ENCODE results near the gene TMEM258.

The TMEM258 gene

DNA sequence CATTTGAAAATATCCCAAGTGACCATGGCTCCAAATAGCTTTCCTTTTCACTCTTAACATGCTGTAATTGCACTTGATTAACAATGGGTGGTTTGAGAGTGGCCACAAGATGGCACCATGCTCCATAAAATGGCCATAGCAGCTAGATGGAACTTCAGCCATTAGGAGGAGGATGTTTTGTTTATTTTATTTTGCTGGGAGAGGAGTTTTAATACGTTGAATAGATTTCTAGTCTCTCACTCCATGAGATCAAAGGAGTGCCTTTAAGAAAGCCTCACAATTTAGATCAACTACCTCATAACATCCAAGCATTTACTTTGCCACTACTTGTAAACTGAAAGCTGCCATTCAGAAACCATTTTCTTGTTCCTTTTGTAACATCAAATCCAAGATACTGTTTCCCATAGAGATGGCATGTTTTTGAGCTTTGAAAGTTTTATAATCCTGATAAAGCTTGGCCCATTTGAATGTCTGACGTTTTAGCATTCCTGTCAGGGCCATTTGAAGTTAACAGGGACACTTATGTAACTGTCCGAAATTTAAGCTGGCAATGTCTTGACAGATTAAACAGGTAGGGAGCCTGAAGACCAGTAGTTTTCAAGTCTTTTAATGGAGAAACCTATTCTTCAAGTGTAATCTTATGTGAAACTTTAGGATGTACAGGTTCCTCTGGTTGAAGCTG lies 5.0 kb upstream of the TMEM258 start (continued):
- no peak for TF ChIP-seq ZNF560 (tag by site-specific recombination; IDR thresholded peaks at IDR 0.05; ENCODE audit: borderline replicate concordance)
- no peak for TF ChIP-seq ZNF175 (tag by site-specific recombination; IDR thresholded peaks at IDR 0.05)
- TF ChIP-seq KLF8 (tag by site-specific recombination; IDR thresholded peaks at IDR 0.05) = no peak
- TF ChIP-seq ZNF416 (tag by site-specific recombination; IDR thresholded peaks at IDR 0.05) = no peak
- TF ChIP-seq ZIC2 (tag by site-specific recombination; IDR thresholded peaks at IDR 0.05) = no peak
- no peak for TF ChIP-seq ZNF354C (tag by site-specific recombination; IDR thresholded peaks at IDR 0.05; ENCODE audit: borderline replicate concordance, low read depth)
- TF ChIP-seq, protein P1, sequence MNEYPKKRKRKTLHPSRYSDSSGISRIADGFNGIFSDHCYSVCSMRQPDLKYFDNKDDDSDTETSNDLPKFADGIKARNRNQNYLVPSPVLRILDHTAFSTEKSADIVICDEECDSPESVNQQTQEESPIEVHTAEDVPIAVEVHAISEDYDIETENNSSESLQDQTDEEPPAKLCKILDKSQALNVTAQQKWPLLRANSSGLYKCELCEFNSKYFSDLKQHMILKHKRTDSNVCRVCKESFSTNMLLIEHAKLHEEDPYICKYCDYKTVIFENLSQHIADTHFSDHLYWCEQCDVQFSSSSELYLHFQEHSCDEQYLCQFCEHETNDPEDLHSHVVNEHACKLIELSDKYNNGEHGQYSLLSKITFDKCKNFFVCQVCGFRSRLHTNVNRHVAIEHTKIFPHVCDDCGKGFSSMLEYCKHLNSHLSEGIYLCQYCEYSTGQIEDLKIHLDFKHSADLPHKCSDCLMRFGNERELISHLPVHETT (tag by site-specific recombination; IDR thresholded peaks at IDR 0.05) = no peak
- TF ChIP-seq, protein P2, sequence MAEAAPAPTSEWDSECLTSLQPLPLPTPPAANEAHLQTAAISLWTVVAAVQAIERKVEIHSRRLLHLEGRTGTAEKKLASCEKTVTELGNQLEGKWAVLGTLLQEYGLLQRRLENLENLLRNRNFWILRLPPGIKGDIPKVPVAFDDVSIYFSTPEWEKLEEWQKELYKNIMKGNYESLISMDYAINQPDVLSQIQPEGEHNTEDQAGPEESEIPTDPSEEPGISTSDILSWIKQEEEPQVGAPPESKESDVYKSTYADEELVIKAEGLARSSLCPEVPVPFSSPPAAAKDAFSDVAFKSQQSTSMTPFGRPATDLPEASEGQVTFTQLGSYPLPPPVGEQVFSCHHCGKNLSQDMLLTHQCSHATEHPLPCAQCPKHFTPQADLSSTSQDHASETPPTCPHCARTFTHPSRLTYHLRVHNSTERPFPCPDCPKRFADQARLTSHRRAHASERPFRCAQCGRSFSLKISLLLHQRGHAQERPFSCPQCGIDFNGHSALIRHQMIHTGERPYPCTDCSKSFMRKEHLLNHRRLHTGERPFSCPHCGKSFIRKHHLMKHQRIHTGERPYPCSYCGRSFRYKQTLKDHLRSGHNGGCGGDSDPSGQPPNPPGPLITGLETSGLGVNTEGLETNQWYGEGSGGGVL (tag by site-specific recombination; IDR thresholded peaks at IDR 0.05) = no peak
- no peak for TF ChIP-seq ZNF157 (tag by site-specific recombination; IDR thresholded peaks at IDR 0.05)
- TF ChIP-seq KLF10 (tag by site-specific recombination; IDR thresholded peaks at IDR 0.05) = peak; percentile 11; the same call in 1 of the 2 replicates
- TF ChIP-seq, protein P3, sequence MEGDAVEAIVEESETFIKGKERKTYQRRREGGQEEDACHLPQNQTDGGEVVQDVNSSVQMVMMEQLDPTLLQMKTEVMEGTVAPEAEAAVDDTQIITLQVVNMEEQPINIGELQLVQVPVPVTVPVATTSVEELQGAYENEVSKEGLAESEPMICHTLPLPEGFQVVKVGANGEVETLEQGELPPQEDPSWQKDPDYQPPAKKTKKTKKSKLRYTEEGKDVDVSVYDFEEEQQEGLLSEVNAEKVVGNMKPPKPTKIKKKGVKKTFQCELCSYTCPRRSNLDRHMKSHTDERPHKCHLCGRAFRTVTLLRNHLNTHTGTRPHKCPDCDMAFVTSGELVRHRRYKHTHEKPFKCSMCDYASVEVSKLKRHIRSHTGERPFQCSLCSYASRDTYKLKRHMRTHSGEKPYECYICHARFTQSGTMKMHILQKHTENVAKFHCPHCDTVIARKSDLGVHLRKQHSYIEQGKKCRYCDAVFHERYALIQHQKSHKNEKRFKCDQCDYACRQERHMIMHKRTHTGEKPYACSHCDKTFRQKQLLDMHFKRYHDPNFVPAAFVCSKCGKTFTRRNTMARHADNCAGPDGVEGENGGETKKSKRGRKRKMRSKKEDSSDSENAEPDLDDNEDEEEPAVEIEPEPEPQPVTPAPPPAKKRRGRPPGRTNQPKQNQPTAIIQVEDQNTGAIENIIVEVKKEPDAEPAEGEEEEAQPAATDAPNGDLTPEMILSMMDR (tag by site-specific recombination; IDR thresholded peaks at IDR 0.05) = peak; percentile 72
- TF ChIP-seq ZNF654 (tag by site-specific recombination; IDR thresholded peaks at IDR 0.05; ENCODE audit: low read depth) = peak; percentile 86
- no peak for TF ChIP-seq ZNF571 (tag by site-specific recombination; IDR thresholded peaks at IDR 0.05)
- TF ChIP-seq, protein P4, sequence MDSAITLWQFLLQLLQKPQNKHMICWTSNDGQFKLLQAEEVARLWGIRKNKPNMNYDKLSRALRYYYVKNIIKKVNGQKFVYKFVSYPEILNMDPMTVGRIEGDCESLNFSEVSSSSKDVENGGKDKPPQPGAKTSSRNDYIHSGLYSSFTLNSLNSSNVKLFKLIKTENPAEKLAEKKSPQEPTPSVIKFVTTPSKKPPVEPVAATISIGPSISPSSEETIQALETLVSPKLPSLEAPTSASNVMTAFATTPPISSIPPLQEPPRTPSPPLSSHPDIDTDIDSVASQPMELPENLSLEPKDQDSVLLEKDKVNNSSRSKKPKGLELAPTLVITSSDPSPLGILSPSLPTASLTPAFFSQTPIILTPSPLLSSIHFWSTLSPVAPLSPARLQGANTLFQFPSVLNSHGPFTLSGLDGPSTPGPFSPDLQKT (IDR thresholded peaks at IDR 0.05; ENCODE audit: borderline replicate concordance, low read depth, low read length) = no peak
- TF ChIP-seq ZNF391 (tag by site-specific recombination; IDR thresholded peaks at IDR 0.05; ENCODE audit: borderline replicate concordance, low read depth) = no peak
- no peak for TF ChIP-seq ZNF121 (tag by site-specific recombination; IDR thresholded peaks at IDR 0.05)
- TF ChIP-seq, protein P5, sequence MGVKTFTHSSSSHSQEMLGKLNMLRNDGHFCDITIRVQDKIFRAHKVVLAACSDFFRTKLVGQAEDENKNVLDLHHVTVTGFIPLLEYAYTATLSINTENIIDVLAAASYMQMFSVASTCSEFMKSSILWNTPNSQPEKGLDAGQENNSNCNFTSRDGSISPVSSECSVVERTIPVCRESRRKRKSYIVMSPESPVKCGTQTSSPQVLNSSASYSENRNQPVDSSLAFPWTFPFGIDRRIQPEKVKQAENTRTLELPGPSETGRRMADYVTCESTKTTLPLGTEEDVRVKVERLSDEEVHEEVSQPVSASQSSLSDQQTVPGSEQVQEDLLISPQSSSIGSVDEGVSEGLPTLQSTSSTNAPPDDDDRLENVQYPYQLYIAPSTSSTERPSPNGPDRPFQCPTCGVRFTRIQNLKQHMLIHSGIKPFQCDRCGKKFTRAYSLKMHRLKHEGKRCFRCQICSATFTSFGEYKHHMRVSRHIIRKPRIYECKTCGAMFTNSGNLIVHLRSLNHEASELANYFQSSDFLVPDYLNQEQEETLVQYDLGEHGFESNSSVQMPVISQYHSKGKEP (tag by site-specific recombination; IDR thresholded peaks at IDR 0.05) = 0 out of 2 replicates have a peak, but pooled peaks have one; percentile 9
- no peak for TF ChIP-seq ZNF423 (tag by site-specific recombination; IDR thresholded peaks at IDR 0.05)
- TF ChIP-seq ZNF660 (tag by site-specific recombination; IDR thresholded peaks at IDR 0.05) = peak; percentile 82; the same call in 1 of the 2 replicates
- TF ChIP-seq ZNF792 (tag by site-specific recombination; IDR thresholded peaks at IDR 0.05) = no peak
- TF ChIP-seq, protein P6, sequence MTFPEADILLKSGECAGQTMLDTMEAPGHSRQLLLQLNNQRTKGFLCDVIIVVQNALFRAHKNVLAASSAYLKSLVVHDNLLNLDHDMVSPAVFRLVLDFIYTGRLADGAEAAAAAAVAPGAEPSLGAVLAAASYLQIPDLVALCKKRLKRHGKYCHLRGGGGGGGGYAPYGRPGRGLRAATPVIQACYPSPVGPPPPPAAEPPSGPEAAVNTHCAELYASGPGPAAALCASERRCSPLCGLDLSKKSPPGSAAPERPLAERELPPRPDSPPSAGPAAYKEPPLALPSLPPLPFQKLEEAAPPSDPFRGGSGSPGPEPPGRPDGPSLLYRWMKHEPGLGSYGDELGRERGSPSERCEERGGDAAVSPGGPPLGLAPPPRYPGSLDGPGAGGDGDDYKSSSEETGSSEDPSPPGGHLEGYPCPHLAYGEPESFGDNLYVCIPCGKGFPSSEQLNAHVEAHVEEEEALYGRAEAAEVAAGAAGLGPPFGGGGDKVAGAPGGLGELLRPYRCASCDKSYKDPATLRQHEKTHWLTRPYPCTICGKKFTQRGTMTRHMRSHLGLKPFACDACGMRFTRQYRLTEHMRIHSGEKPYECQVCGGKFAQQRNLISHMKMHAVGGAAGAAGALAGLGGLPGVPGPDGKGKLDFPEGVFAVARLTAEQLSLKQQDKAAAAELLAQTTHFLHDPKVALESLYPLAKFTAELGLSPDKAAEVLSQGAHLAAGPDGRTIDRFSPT (tag by site-specific recombination; IDR thresholded peaks at IDR 0.05) = no peak
- no peak for TF ChIP-seq ZNF548 (tag by site-specific recombination; IDR thresholded peaks at IDR 0.05)
- TF ChIP-seq, protein P7, sequence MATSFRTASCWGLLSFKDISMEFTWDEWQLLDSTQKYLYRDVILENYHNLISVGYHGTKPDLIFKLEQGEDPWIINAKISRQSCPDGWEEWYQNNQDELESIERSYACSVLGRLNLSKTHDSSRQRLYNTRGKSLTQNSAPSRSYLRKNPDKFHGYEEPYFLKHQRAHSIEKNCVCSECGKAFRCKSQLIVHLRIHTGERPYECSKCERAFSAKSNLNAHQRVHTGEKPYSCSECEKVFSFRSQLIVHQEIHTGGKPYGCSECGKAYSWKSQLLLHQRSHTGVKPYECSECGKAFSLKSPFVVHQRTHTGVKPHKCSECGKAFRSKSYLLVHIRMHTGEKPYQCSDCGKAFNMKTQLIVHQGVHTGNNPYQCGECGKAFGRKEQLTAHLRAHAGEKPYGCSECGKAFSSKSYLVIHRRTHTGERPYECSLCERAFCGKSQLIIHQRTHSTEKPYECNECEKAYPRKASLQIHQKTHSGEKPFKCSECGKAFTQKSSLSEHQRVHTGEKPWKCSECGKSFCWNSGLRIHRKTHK (tag by site-specific recombination; IDR thresholded peaks at IDR 0.05) = no peak
- TF ChIP-seq YY1 (tag by site-specific recombination; IDR thresholded peaks at IDR 0.05) = 0 out of 2 replicates have a peak, but pooled peaks have one; percentile 49
- no peak for TF ChIP-seq GFI1B (tag by site-specific recombination; IDR thresholded peaks at IDR 0.05)
- 0 out of 2 replicates have a peak, but pooled peaks have one; percentile 61 for TF ChIP-seq TCF7L2 (IDR thresholded peaks at IDR 0.05; ENCODE audit: borderline replicate concordance, low read depth, low read length)

Measured in HEK293 (cell line).